ENCODE data around the gene MED29. TPM values are rescaled to one million over a fixed set of nuclear protein-coding genes. Genes with fewer than 3 reads are reported as not detected.

Gene MED29
- total and polyA plus RNA-seq, 10 of the 15 experiments (the other 5 are each of a cell fraction or from before 2014, with no cell fraction given), result 3.2 to 36.6 (median 22.8) TPM

- peak; percentile 89 for FAIRE-seq
- TF ChIP-seq MYB (IDR thresholded peaks at IDR 0.05; ENCODE audit: borderline replicate concordance, low read depth, low read length) (no peak), RFX5 (IDR thresholded peaks at IDR 0.05; ENCODE audit: low read depth, low read length) (no peak), CBFB (IDR thresholded peaks at IDR 0.05; ENCODE audit: low read depth) (no peak), RBBP5 (conservative IDR thresholded peaks at IDR 0.05) (peak; percentile 75; the same call in 1 of the 2 replicates), SMAD5 (IDR thresholded peaks at IDR 0.05; ENCODE audit: low read depth) (no peak), CREB1 (IDR thresholded peaks at IDR 0.05; ENCODE audit: low read depth) (peak; percentile 96), KDM1A (IDR thresholded peaks at IDR 0.05; ENCODE audit: borderline replicate concordance) (no peak), CHD4 (IDR thresholded peaks at IDR 0.05) (no peak), IKZF2 (IDR thresholded peaks at IDR 0.05) (peak in 1 of 2 experiments; percentile 64; a peak in 2 of 4 replicates), TAF1 (IDR thresholded peaks at IDR 0.05; ENCODE audit: borderline replicate concordance, low read depth, low read length) (no peak), MTA3 (IDR thresholded peaks at IDR 0.05; ENCODE audit: borderline replicate concordance, low read length) (peak; percentile 24), CBX3 (IDR thresholded peaks at IDR 0.05; ENCODE audit: borderline replicate concordance, low read depth) (no peak), ZNF687 (IDR thresholded peaks at IDR 0.05) (peak; percentile 31; the same call in 1 of the 2 replicates), MAX (IDR thresholded peaks at IDR 0.05; ENCODE audit: low read depth, low read length) (no peak), FOXK2 (IDR thresholded peaks at IDR 0.05) (no peak), PBX3 (IDR thresholded peaks at IDR 0.05; ENCODE audit: insufficient replicate concordance, low read depth, low read length) (no peak), BHLHE40 (IDR thresholded peaks at IDR 0.05; ENCODE audit: borderline replicate concordance in 1 of 2, low read depth in 2 of 2, low read length in 1 of 2) (peak in 1 of 2 experiments; percentile 49; a peak in 1 of 4 replicates), SMC3 (IDR thresholded peaks at IDR 0.05; ENCODE audit: borderline replicate concordance, low read length) (no peak), RAD21 (IDR thresholded peaks at IDR 0.05; ENCODE audit: insufficient read depth, low read depth, low read length) (no peak)
Observed at GRCh38 chr19:39430675-39431593, 39.8 kb downstream of the MED29 start.

More at GRCh38 chr19:39430675-39431593, 39.8 kb downstream of the MED29 start:
- RAD21 ChIA-PET (ENCODE audit: unreplicated experiment), result no interaction called here
- H3K27ac ChIP-seq (ENCODE audit: control insufficient read depth, insufficient read depth), result peak overlapping the region; percentile 92
- peak overlapping the region; percentile 63 for H3K9ac ChIP-seq (ENCODE audit: control insufficient read depth, insufficient read depth, low read length)
- 4% methylated on average over 25 of the region's 25 CpGs for WGBS (ENCODE audit: insufficient coverage, insufficient replicate concordance, low lambda C conversion rate, missing lambda C conversion rate)
- POLR2A ChIA-PET, result interaction anchor here (0.5 kb wide), 1 partner anchor 602 kb away, joined by 3 read pairs; no protein-coding TSS in a partner anchor
- peaks cover 10 to 15% of the 10 kb centered on the region in 2 experiments for H3K36me3 ChIP-seq (ENCODE audit: control insufficient read depth in 2 of 2, insufficient read depth in 2 of 2, low read length in 1 of 2)
- BruUV-seq (replicated peaks), result no TSS peak
- peaks cover 36% of the 10 kb centered on the region for H3K4me1 ChIP-seq (ENCODE audit: control insufficient read depth, insufficient read depth, low read length)
- H3K4me2 ChIP-seq (ENCODE audit: control insufficient read depth, insufficient read depth), result peak overlapping the region; percentile 76
- no peaks in the 10 kb centered on the region for H3K27me3 ChIP-seq (replicated peaks in 1 of 2; ENCODE audit: control insufficient read depth in 2 of 2, insufficient read depth in 2 of 2, low read length in 1 of 2)
- H3K9me3 ChIP-seq (replicated peaks; ENCODE audit: control insufficient read depth, insufficient read depth, low read length), result no peaks in the 10 kb centered on the region
- in situ Hi-C loops (cut with MboI), result no loop called here
- SMC1A ChIA-PET (ENCODE audit: uncharacterized antibody, unreplicated experiment), result interaction anchor here (1.6 kb wide), 1 partner anchor 17 kb away, joined by 4 read pairs; no protein-coding TSS in a partner anchor
- H4K20me1 ChIP-seq (ENCODE audit: control insufficient read depth, insufficient read depth), result no peaks in the 10 kb centered on the region; the same call in 1 of the 2 replicates
- DNase-seq (ENCODE audit: low read depth, low spot score) (no peak), ATAC-seq (peak; percentile 69)
- H3K4me3 ChIP-seq, result no peak overlapping the region; the same call in 1 of the 2 replicates
- intact Hi-C loops (cut with micrococcal nuclease; ENCODE audit: unreplicated experiment), result loop anchor here (2.0 kb wide), 1 partner anchor 18 kb away; the partner anchor contains the start of gene PLEKHG2
- CTCF ChIA-PET, result interaction anchor here (1.1 kb wide), 1 partner anchor 19 kb away, joined by 3 read pairs; no protein-coding TSS in a partner anchor
- no peak overlapping the region; the same call in none of the 2 replicates for H2AFZ ChIP-seq (ENCODE audit: control insufficient read depth, low read depth, low read length)
- peaks cover 33% of the 10 kb centered on the region for H3K79me2 ChIP-seq (ENCODE audit: control insufficient read depth, insufficient read depth, low read length)

All from GM12878 (cell line).